ENCODE measurements around the gene ZNF467.

ZNF467 gene

GRCh38 chr7:149723795-149724495, 49.4 kb downstream of the ZNF467 start:
- DNase-seq = no peak

GRCh38 chr7:149723082-149723767, 50.2 kb downstream of the ZNF467 start:
- no peak for DNase-seq

- no peak for DNase-seq
These were observed 50.9 kb downstream of the ZNF467 start for GRCh38 chr7:149722356-149722957.

- no peak for DNase-seq
These were observed 52.2 kb downstream of the ZNF467 start for GRCh38 chr7:149721084-149721601.

GRCh38 chr7:149720372-149721083, 52.9 kb downstream of the ZNF467 start:
- DNase-seq = no peak

- DNase-seq = no peak
These were observed 53.5 kb downstream of the ZNF467 start for GRCh38 chr7:149719912-149720335.

DNA sequence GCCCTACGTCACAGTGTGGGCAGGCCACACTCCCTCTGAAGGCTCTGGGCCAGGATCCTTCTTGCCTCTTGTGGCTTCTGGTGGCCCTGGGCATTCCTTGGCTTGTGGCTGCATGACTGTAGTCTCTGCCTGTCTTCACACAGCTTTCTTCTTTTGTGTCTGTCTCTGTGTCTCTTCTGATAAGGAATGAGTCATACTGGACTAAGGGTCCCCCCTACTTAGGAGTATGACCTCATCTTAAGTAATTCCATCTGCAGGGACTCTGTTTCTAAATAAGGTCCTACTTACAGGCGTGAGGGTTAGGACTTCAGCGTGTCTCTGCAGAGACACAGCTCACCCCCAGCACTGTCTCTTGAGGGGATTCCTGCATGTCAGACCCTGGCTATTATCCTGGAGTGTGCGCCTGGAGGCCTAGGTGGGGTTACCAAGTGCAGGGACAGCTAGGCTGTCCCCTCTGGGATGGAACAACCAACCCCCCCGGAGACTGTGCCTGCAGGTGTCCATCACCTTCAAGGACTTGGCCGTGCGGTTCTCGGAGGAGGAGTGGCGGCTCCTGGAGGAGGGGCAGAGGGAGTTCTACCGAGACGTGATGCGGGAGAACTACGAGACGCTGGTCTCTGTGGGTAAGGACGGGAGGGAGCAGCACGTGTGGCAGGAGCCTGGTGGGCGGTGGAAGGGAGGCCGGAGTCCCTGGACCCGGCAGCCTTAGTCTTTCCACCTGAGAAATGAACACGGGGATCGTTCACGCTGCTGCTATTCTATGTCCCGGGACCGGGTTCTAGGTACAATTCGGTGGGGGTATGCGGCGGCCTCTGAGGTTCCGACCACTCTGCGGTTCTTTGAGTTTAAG, 54.1 kb downstream of the ZNF467 start:
- DNase-seq = no peak

GRCh38 chr7:149718730-149719049, 54.7 kb downstream of the ZNF467 start:
- no peak for DNase-seq

DNA sequence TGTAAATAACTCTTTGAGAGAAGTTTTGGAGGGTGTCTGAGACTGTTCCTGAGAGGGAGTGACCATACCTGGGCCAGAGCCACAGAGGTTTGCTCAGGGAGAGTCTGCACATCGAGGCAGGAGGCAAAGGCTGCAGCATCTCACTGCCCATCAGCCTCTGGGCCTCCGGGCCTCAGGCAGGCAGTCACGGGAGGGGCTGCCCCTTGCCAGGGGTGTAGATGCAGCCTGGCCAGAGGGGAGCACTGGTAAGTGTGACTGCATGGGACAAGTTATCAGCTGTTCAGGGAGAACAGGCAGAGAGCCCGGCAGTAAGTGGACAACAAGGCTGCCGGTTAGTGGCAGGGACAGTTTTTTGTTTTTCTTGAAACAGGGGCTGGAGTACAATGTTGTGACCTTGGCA, 55.9 kb downstream of the ZNF467 start:
- DNase-seq = no peak

DNA sequence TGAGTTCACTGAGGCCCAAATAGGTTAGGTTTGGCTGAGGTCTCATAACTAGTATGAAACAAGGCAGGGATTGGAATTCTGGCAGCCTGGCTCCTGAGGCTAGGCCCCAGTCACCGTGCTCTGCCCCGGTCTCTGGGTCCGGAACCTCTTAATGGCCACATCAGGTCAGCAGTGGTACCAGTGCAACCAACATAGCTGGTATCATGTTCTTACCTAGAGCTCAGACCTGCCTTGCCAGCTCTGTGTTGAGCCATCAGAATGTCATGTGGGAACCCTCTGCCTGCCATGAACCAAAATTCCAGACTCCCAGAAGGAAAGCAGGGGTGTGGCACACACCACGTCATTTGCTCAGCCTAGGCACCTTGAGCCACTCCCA, 56.5 kb downstream of the ZNF467 start:
- DNase-seq = no peak

DNA sequence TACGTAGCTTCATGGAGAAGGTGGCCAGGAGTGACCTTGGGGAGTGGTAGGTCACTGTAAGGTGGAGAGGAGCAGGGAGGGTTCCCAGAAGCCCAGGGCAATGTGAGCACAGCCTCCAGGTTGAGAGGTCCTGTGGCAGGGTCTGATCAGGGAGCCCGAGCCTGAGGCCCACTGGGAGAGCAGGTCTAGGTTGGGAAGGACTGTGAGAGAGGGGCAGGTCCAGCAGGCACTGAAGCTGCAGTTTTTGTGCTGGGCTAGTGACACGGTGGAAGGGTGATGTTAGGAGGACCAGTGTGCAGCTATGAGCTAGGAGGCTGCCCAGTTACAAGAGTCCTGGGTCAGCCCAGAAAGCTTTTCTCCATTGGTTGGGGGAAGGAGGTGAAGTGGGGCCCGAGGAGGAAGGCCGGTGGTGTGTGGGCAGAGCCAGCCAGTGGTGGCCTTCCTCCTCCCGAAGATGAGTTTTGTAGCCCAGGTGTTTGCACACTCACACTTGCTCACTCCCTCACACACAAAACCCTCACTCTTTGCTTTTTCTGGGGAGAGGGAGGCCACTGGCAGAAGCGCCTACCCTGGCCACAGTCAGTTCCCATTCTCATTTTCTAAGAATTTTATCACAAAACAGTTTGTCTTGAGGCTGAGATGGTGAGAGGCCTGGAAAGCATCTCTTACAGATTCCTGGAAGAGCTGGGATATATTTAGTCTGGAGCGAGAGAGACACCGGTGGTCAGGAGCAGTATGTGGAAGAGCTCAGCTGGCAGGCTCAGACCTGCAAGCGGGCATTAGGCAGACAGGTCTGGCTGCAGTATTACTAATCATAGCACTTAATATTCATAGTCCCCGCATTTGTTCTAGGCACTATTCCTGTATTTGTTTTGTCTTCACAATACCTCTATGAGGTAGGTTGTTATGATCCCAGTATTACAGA, 57.1 kb downstream of the ZNF467 start:
- no peak for DNase-seq

GRCh38 chr7:149715476-149715875, 57.9 kb downstream of the ZNF467 start:
- DNase-seq = no peak

DNA sequence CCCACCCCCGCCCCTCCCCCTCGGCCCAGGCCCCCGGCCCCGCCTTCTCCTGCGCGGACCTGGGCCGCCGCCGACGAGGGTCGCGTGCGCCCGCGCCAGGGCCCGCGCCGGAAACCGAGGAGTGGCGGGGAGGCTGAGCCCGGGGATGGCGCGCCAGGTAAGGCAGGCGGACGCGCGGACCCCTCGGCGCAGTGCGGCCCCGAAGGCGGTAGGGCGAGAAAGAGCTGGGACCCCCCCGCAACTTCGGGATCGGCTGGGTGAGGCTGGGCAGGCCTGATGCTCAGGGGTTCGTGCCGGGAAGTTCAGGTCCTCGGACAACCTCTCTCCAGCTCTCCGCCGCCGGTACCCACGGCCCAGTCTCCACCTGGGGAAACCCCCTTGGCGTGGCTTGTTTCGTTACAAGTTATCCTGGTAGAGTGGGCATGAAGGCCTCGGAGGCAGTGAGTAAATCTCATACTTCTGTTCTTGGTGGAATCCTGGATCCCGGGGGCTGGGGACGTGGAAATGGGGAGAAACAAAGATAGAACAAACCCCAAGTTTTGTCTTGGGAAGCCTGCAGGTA, 58.4 kb downstream of the ZNF467 start:
- DNase-seq = no peak

Measured in NCI-H510A (cell line).